ENCODE data around the gene RIC1. TPM values are rescaled to one million over a fixed set of nuclear protein-coding genes. Genes with fewer than 3 reads are reported as not detected.
A peak's percentile ranks its signal among the peaks of the same experiment; 100 is the strongest.
"Not testable (repeated sequence)": the region's sequence is repeated elsewhere in the genome, so short reads cannot be mapped to it uniquely, and the experiment has no call there.

Gene RIC1
- total RNA-seq, 1 experiment from 2014 or later = 86.8 TPM

GRCh38 chr9:5783420-5783819 lies 154.5 kb downstream of the RIC1 start:
- not testable (repeated sequence) for H3K9me2 ChIP-seq (replicated peaks; ENCODE audit: insufficient read depth, low read length); H3K9ac ChIP-seq (ENCODE audit: low read length); H2AFZ ChIP-seq (ENCODE audit: low read length); H3K4me3 ChIP-seq (ENCODE audit: low read length); H4K20me1 ChIP-seq (ENCODE audit: insufficient read depth, low read depth, low read length); H3K27ac ChIP-seq (ENCODE audit: low read length); DNase-seq; H3K9me3 ChIP-seq (ENCODE audit: low read length); H3K4me2 ChIP-seq (ENCODE audit: low read depth, low read length, poor library complexity, severe bottlenecking); H3K27me3 ChIP-seq (ENCODE audit: low read length); H3K4me1 ChIP-seq (ENCODE audit: low read length)
- H3K36me3 ChIP-seq (ENCODE audit: insufficient read depth, low read length) = peaks cover 54% of the 10 kb centered on the region
- peaks cover 19% of the 10 kb centered on the region for H3K79me2 ChIP-seq (ENCODE audit: low read length)

GRCh38 chr9:5783982-5784381 lies 155.1 kb downstream of the RIC1 start:
- Histone ChIP-seq H3K4me3 (ENCODE audit: low read length) (no peak overlapping the region), H4K20me1 (ENCODE audit: insufficient read depth, low read depth, low read length) (no peaks in the 10 kb centered on the region), H3K79me2 (ENCODE audit: low read length) (peaks cover 19% of the 10 kb centered on the region; the same call in 1 of the 2 replicates), H3K27ac (ENCODE audit: low read length) (no peak overlapping the region), H3K27me3 (ENCODE audit: low read length) (no peaks in the 10 kb centered on the region), H3K36me3 (ENCODE audit: insufficient read depth, low read length) (peaks cover 48% of the 10 kb centered on the region), H3K9me3 (ENCODE audit: low read length) (peaks cover under 1% of the 10 kb centered on the region; the same call in 1 of the 2 replicates), H2AFZ (ENCODE audit: low read length) (no peak overlapping the region), H3K9ac (ENCODE audit: low read length) (no peak overlapping the region), H3K4me1 (ENCODE audit: low read length) (no peaks in the 10 kb centered on the region), H3K4me2 (ENCODE audit: low read depth, low read length, poor library complexity, severe bottlenecking) (no peak overlapping the region), H3K9me2 (replicated peaks; ENCODE audit: insufficient read depth, low read length) (no peaks in the 10 kb centered on the region)
- DNase-seq = no peak

GRCh38 chr9:5784526-5785315 lies 155.8 kb downstream of the RIC1 start:
- no peak for DNase-seq
- Histone ChIP-seq H3K27ac (ENCODE audit: low read length) (no peak overlapping the region), H3K4me3 (ENCODE audit: low read length) (no peak overlapping the region), H3K4me2 (ENCODE audit: low read depth, low read length, poor library complexity, severe bottlenecking) (no peak overlapping the region), H3K9me3 (ENCODE audit: low read length) (no peaks in the 10 kb centered on the region), H3K27me3 (ENCODE audit: low read length) (no peaks in the 10 kb centered on the region), H2AFZ (ENCODE audit: low read length) (no peak overlapping the region), H3K79me2 (ENCODE audit: low read length) (peaks cover 25% of the 10 kb centered on the region), H3K9me2 (replicated peaks; ENCODE audit: insufficient read depth, low read length) (no peaks in the 10 kb centered on the region), H4K20me1 (ENCODE audit: insufficient read depth, low read depth, low read length) (no peaks in the 10 kb centered on the region), H3K36me3 (ENCODE audit: insufficient read depth, low read length) (peaks cover 41% of the 10 kb centered on the region), H3K9ac (ENCODE audit: low read length) (no peak overlapping the region), H3K4me1 (ENCODE audit: low read length) (peaks cover under 1% of the 10 kb centered on the region; the same call in 1 of the 2 replicates)

- H4K20me1 ChIP-seq (ENCODE audit: insufficient read depth, low read depth, low read length) = no peaks in the 10 kb centered on the region
- peaks cover 25% of the 10 kb centered on the region for H3K79me2 ChIP-seq (ENCODE audit: low read length)
- H3K36me3 ChIP-seq (ENCODE audit: insufficient read depth, low read length) = peaks cover 43% of the 10 kb centered on the region
- H3K4me2 ChIP-seq (ENCODE audit: low read depth, low read length, poor library complexity, severe bottlenecking) = no peak overlapping the region
- H3K9me2 ChIP-seq (replicated peaks; ENCODE audit: insufficient read depth, low read length) = no peaks in the 10 kb centered on the region
- no peaks in the 10 kb centered on the region for H3K27me3 ChIP-seq (ENCODE audit: low read length)
- H3K9me3 ChIP-seq (ENCODE audit: low read length) = no peaks in the 10 kb centered on the region
- H3K27ac ChIP-seq (ENCODE audit: low read length) = no peak overlapping the region
- H2AFZ ChIP-seq (ENCODE audit: low read length) = no peak overlapping the region
- H3K4me1 ChIP-seq (ENCODE audit: low read length) = peaks cover 16% of the 10 kb centered on the region
- no peak for DNase-seq
- no peak overlapping the region for H3K9ac ChIP-seq (ENCODE audit: low read length)
- no peak overlapping the region for H3K4me3 ChIP-seq (ENCODE audit: low read length)
Measured at GRCh38 chr9:5786370-5787127, 157.6 kb downstream of the RIC1 start.

- H3K27ac ChIP-seq (ENCODE audit: low read length) = no peak overlapping the region
- H3K4me3 ChIP-seq (ENCODE audit: low read length) = no peak overlapping the region
- H3K4me2 ChIP-seq (ENCODE audit: low read depth, low read length, poor library complexity, severe bottlenecking) = no peak overlapping the region
- no peaks in the 10 kb centered on the region for H3K9me2 ChIP-seq (replicated peaks; ENCODE audit: insufficient read depth, low read length)
- no peak overlapping the region for H2AFZ ChIP-seq (ENCODE audit: low read length)
- DNase-seq = no peak
- H3K4me1 ChIP-seq (ENCODE audit: low read length) = peaks cover 16% of the 10 kb centered on the region
- no peak overlapping the region for H3K9ac ChIP-seq (ENCODE audit: low read length)
- no peaks in the 10 kb centered on the region for H4K20me1 ChIP-seq (ENCODE audit: insufficient read depth, low read depth, low read length)
- H3K27me3 ChIP-seq (ENCODE audit: low read length) = no peaks in the 10 kb centered on the region
- H3K36me3 ChIP-seq (ENCODE audit: insufficient read depth, low read length) = peaks cover 46% of the 10 kb centered on the region
- H3K9me3 ChIP-seq (ENCODE audit: low read length) = no peaks in the 10 kb centered on the region
- H3K79me2 ChIP-seq (ENCODE audit: low read length) = peaks cover 32% of the 10 kb centered on the region
Measured at GRCh38 chr9:5787220-5787619, 158.3 kb downstream of the RIC1 start.

- H3K9me3 ChIP-seq (ENCODE audit: low read length) = no peaks in the 10 kb centered on the region
- no peak overlapping the region for H2AFZ ChIP-seq (ENCODE audit: low read length)
- no peak overlapping the region for H3K4me3 ChIP-seq (ENCODE audit: low read length)
- H3K27ac ChIP-seq (ENCODE audit: low read length) = no peak overlapping the region
- H3K9me2 ChIP-seq (replicated peaks; ENCODE audit: insufficient read depth, low read length) = no peaks in the 10 kb centered on the region
- H3K9ac ChIP-seq (ENCODE audit: low read length) = no peak overlapping the region
- H3K4me1 ChIP-seq (ENCODE audit: low read length) = peaks cover 16% of the 10 kb centered on the region
- DNase-seq = no peak
- no peak overlapping the region for H3K4me2 ChIP-seq (ENCODE audit: low read depth, low read length, poor library complexity, severe bottlenecking)
- no peaks in the 10 kb centered on the region for H4K20me1 ChIP-seq (ENCODE audit: insufficient read depth, low read depth, low read length)
- peaks cover 43% of the 10 kb centered on the region for H3K36me3 ChIP-seq (ENCODE audit: insufficient read depth, low read length)
- H3K79me2 ChIP-seq (ENCODE audit: low read length) = peaks cover 36% of the 10 kb centered on the region
- H3K27me3 ChIP-seq (ENCODE audit: low read length) = no peaks in the 10 kb centered on the region
Measured at GRCh38 chr9:5787759-5788302, 158.9 kb downstream of the RIC1 start.

- H3K79me2 ChIP-seq (ENCODE audit: low read length) = peaks cover 48% of the 10 kb centered on the region
- DNase-seq = no peak
- no peak overlapping the region for H3K4me3 ChIP-seq (ENCODE audit: low read length)
- H3K4me1 ChIP-seq (ENCODE audit: low read length) = peaks cover 16% of the 10 kb centered on the region
- peaks cover 36% of the 10 kb centered on the region for H3K36me3 ChIP-seq (ENCODE audit: insufficient read depth, low read length)
- H3K4me2 ChIP-seq (ENCODE audit: low read depth, low read length, poor library complexity, severe bottlenecking) = no peak overlapping the region
- no peak overlapping the region for H3K9ac ChIP-seq (ENCODE audit: low read length)
- H3K9me2 ChIP-seq (replicated peaks; ENCODE audit: insufficient read depth, low read length) = no peaks in the 10 kb centered on the region
- H3K9me3 ChIP-seq (ENCODE audit: low read length) = no peaks in the 10 kb centered on the region
- no peaks in the 10 kb centered on the region for H3K27me3 ChIP-seq (ENCODE audit: low read length)
- H4K20me1 ChIP-seq (ENCODE audit: insufficient read depth, low read depth, low read length) = no peaks in the 10 kb centered on the region
- H3K27ac ChIP-seq (ENCODE audit: low read length) = no peak overlapping the region
- H2AFZ ChIP-seq (ENCODE audit: low read length) = no peak overlapping the region
Measured at GRCh38 chr9:5789489-5789888, 160.6 kb downstream of the RIC1 start.

- Histone ChIP-seq H3K36me3 (ENCODE audit: insufficient read depth, low read length) (peaks cover 31% of the 10 kb centered on the region), H3K9me3 (ENCODE audit: low read length) (no peaks in the 10 kb centered on the region), H3K27me3 (ENCODE audit: low read length) (no peaks in the 10 kb centered on the region), H3K9ac (ENCODE audit: low read length) (no peak overlapping the region), H3K79me2 (ENCODE audit: low read length) (peaks cover 48% of the 10 kb centered on the region), H4K20me1 (ENCODE audit: insufficient read depth, low read depth, low read length) (no peaks in the 10 kb centered on the region), H3K4me3 (ENCODE audit: low read length) (no peak overlapping the region), H3K9me2 (replicated peaks; ENCODE audit: insufficient read depth, low read length) (no peaks in the 10 kb centered on the region), H3K4me1 (ENCODE audit: low read length) (peaks cover 16% of the 10 kb centered on the region), H2AFZ (ENCODE audit: low read length) (no peak overlapping the region), H3K4me2 (ENCODE audit: low read depth, low read length, poor library complexity, severe bottlenecking) (no peak overlapping the region), H3K27ac (ENCODE audit: low read length) (peak overlapping the region; percentile 36)
- DNase-seq = no peak
Measured at GRCh38 chr9:5790923-5791322, 162.0 kb downstream of the RIC1 start.
